WERI-Rb-1 (cell line): Measurements from ENCODE around the gene DMRT2.

Experiments
- DNase-seq: peaks from one replicate; pipeline ENCODE4 v3.0.0-alpha.2; 2020
- H3K27ac ChIP-seq: fragments of 250-450 bp; sonication (Bioruptor Pico); 2 replicates; pipeline ENCODE4 v1.5.1; 2020; ENCODE audit warnings: mild to moderate bottlenecking, moderate library complexity
- H3K27me3 ChIP-seq: fragments of 250-450 bp; sonication (Bioruptor Pico); 2 replicates; pipeline ENCODE4 v1.5.1; 2021; ENCODE audit warnings: mild to moderate bottlenecking, low read depth, moderate library complexity; ENCODE audit not compliant: insufficient read depth, severe bottlenecking
- H3K36me3 ChIP-seq: fragments of 250-450 bp; sonication (Bioruptor Pico); 2 replicates; pipeline ENCODE4 v1.5.1; 2020; ENCODE audit warnings: mild to moderate bottlenecking, moderate library complexity
- H3K4me3 ChIP-seq: 2 replicates; pipeline ENCODE4 v1.5.1; 2011; ENCODE audit warnings: low read depth, mild to moderate bottlenecking, control low read depth, low read length
- H3K9me3 ChIP-seq: fragments of 250-450 bp; sonication (Bioruptor Pico); 2 replicates; pipeline ENCODE4 v1.5.1; 2021; ENCODE audit warnings: mild to moderate bottlenecking, moderate library complexity; ENCODE audit not compliant: severe bottlenecking
- TF ChIP-seq, protein P1 (sequence below): IDR thresholded peaks from 2 replicates; pipeline ENCODE4 v1.5.1; 2011; ENCODE audit warnings: low read depth, mild to moderate bottlenecking, control low read depth, inconsistent platforms, low read length

DMRT2 gene

DNA sequence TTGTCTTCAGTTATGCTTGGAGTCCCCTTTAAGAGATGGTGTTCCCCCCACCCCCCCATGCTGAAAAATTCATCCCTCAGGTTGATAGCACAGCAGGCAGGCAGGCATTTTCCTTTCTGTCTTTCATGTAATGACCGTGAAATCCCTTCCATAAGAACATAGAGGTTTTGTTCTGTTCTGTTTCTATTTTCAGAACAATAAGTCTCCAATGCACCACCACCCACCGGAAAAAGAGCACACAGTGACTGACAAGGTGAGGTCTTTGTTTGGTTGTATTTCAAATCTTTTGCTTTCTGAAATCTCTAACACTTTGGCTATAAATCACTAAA lies 52.4 kb downstream of the DMRT2 start:
- Histone ChIP-seq H3K27me3 (peaks cover 49% of the 10 kb centered on the region), H3K4me3 (no peak overlapping the region), H3K9me3 (no peaks in the 10 kb centered on the region), H3K36me3 (no peaks in the 10 kb centered on the region), H3K27ac (no peak overlapping the region)
- DNase-seq, result no peak
- TF ChIP-seq, protein P1, sequence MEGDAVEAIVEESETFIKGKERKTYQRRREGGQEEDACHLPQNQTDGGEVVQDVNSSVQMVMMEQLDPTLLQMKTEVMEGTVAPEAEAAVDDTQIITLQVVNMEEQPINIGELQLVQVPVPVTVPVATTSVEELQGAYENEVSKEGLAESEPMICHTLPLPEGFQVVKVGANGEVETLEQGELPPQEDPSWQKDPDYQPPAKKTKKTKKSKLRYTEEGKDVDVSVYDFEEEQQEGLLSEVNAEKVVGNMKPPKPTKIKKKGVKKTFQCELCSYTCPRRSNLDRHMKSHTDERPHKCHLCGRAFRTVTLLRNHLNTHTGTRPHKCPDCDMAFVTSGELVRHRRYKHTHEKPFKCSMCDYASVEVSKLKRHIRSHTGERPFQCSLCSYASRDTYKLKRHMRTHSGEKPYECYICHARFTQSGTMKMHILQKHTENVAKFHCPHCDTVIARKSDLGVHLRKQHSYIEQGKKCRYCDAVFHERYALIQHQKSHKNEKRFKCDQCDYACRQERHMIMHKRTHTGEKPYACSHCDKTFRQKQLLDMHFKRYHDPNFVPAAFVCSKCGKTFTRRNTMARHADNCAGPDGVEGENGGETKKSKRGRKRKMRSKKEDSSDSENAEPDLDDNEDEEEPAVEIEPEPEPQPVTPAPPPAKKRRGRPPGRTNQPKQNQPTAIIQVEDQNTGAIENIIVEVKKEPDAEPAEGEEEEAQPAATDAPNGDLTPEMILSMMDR, result no peak
